ENCODE measurements around the gene SAP30BP. TPM values are rescaled to one million over a fixed set of nuclear protein-coding genes. Genes with fewer than 3 reads are reported as not detected.

SAP30BP gene
- total RNA-seq, 2 experiments from 2014 or later, result 81.4 to 92.7 TPM

DNA sequence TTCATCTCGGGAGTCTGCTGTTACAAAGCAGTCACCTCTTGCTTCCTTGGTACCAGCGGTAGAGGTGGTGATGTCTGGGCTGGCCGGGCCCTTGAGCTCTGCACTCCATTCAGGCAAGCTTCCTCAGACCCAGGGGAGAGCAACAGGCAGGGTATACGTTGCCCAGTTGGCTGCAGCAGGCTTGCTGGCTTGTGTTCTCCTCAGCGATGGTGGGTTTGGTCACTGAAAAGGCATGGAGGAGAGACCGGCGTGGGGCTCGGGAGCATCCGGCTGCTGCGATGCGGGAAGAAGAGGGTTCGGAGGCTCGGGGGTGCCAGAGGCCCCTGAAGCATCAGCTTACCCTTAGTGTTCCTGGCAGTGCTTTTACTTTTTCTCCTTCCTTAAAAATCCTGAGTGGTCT lies 25.8 kb downstream of the SAP30BP start:
- H3K9me3 Mint-ChIP-seq, result no peaks in the 10 kb centered on the region
- intact Hi-C loops (cut with micrococcal nuclease), result no loop called here
- H3K27me3 Mint-ChIP-seq, result no peaks in the 10 kb centered on the region
- no peak for DNase-seq
- peaks cover 22% of the 10 kb centered on the region for H3K36me3 Mint-ChIP-seq
- peaks cover 41% of the 10 kb centered on the region for H3K4me1 Mint-ChIP-seq (ENCODE audit: low read depth)
- CTCF ChIA-PET, result interaction anchor here (1.2 to 2.4 kb wide), 2 partner anchors 55 to 60 kb away, joined by 4 to 9 read pairs; partner anchors contain the start of gene SMIM5
- H3K4me3 Mint-ChIP-seq, result no peak overlapping the region
- no peak overlapping the region for H3K27ac Mint-ChIP-seq
- POLR2A ChIA-PET, result no interaction called here

DNA sequence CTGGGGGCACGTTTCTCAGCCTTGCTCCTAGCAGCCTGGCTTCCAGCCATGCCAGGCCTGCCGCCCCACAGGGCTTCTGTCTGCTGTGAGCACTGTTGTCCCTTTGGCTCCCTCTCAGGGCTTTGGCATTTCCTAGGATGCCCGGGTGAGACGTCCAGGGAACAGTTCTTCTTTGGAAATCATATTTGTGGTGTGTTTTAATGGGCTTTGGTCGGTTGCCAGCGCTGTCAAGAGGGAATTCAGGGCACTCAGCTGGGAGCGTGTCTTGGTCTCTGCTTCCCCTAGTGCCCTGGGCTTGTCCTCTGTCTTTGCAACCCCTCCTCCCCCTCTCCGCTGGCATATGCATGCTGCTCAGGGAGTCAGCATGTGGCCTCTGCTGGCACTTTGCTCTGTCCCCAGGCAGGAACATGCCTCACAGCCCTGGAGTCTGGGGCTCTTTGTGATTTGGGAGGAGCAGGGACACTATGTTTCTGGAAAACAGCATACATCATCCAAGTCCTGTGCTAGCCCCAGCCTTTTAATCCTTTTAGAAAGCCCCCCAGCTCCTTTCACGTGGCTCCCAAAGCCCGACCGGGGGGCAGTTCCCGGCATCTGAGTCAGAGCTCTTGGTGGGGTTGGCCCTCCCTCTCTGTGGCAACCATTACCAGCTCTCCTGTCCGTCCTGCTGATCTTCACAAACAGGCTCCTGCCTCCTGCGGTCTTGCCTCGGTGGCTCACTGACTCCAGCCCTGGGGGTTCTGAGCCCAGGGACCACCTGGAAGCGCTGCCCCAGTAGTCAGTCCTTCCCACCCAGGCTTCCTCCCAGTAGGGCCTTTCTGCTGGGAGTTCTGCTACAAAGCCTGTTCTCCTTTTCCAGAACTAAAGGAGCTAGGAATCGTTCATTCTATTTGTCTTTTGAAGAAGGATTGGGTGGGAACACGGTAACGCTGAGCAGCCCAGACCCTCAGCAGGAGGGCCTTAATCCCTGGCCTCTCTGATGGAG lies 26.7 kb downstream of the SAP30BP start:
- Mint-ChIP-seq H3K4me1 (ENCODE audit: low read depth) (peaks cover 33% of the 10 kb centered on the region), H3K9me3 (no peaks in the 10 kb centered on the region), H3K4me3 (no peak overlapping the region), H3K36me3 (peaks cover 21% of the 10 kb centered on the region), H3K27ac (no peak overlapping the region), H3K27me3 (no peaks in the 10 kb centered on the region)
- CTCF ChIA-PET, result interaction anchor here (0.7 to 2.4 kb wide), 2 partner anchors 54 to 56 kb away, joined by 3 to 9 read pairs; no protein-coding TSS in a partner anchor
- POLR2A ChIA-PET, result no interaction called here
- DNase-seq, result no peak
- intact Hi-C loops (cut with micrococcal nuclease), result no loop called here

DNA sequence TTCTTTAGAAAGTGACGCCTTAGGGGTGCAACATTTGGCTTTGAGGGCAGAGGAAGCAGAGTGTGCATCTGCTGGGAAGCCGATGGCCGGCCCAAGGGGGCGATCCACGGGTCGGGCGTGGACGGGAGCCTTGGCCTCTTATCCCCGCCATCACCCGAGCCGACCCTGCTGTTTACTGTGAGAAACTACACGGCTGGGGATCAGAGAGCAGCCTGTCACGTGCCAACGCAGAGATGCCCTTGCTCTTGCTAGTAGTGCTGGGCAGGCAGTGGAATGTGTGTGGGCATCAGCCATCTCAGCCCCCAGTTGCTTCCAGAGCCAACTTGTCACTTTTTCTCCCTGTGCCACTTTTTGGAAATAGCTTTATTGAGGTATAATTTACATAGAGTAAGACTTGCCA lies 27.4 kb downstream of the SAP30BP start:
- no peak overlapping the region for H3K27ac Mint-ChIP-seq
- H3K27me3 Mint-ChIP-seq, result no peaks in the 10 kb centered on the region
- intact Hi-C loops (cut with micrococcal nuclease), result no loop called here
- DNase-seq, result no peak
- peaks cover 23% of the 10 kb centered on the region for H3K36me3 Mint-ChIP-seq
- POLR2A ChIA-PET, result no interaction called here
- H3K4me1 Mint-ChIP-seq (ENCODE audit: low read depth), result peaks cover 25% of the 10 kb centered on the region
- CTCF ChIA-PET, result interaction anchor here (0.7 to 2.4 kb wide), 2 partner anchors 54 to 55 kb away, joined by 3 to 9 read pairs; no protein-coding TSS in a partner anchor
- no peaks in the 10 kb centered on the region for H3K9me3 Mint-ChIP-seq
- no peak overlapping the region for H3K4me3 Mint-ChIP-seq

DNA sequence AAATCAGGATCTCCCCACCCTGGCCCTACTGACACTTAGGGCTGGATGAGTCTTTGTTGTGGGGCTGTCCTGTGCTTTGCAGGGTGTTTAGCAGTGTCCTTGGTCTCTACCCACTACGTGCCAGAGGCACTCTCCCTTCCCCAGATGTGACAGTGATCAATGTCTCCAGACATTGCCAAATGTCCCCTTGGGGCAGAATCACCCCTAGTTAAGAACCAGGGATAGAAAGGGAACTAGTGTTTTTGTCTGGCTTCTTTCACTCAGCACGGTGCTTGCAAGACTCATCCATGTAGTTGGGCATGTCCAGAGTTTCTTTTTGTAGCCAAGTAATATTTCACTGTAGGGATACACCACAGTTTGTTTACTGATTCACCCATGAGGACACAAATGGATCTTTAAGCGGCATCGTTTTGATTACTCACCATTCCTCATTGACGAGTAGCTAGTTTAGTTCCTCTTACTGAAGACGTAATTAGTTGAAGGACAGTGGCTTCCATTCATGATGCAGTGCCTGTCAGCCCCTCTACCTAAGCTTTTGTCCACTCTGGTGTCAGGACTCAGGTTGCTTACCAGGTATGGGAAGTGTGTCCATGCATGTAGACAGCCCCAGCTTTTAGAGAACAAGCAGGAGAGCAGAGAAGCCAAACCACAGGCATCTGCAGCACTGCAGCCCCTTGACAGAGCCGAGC lies 28.1 kb downstream of the SAP30BP start:
- no peak overlapping the region for H3K4me3 Mint-ChIP-seq
- ChIA-PET CTCF (interaction anchor here (2.4 kb wide), 1 partner anchor 53 kb away, joined by 9 read pairs; no protein-coding TSS in a partner anchor), POLR2A (no interaction called here)
- H3K27me3 Mint-ChIP-seq, result no peaks in the 10 kb centered on the region
- no peak for DNase-seq
- H3K9me3 Mint-ChIP-seq, result no peaks in the 10 kb centered on the region
- intact Hi-C loops (cut with micrococcal nuclease), result no loop called here
- H3K36me3 Mint-ChIP-seq, result peaks cover 28% of the 10 kb centered on the region
- no peak overlapping the region for H3K27ac Mint-ChIP-seq
- H3K4me1 Mint-ChIP-seq (ENCODE audit: low read depth), result peaks cover 19% of the 10 kb centered on the region

DNA sequence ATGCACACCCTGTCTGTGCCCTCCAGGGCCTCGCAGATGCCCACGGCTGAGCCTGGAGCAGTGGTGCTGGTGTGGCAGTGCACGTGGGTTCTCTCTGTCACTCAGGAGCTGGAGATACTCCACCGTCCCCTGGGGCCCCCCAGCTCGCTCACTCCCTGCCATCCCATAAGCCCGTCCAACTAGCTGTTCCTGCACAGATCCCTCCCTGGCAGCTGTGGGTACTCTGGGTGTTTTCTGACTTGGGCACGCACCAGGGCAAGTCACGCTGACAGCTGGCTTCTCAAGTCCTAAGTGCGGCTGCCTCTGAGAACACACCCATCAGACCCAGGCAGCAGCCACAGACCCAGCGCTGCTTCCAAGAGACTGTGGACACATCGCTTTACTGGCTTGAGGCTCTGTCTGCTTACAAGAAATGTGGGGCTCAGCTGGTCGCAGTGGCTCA lies 28.7 kb downstream of the SAP30BP start:
- CTCF ChIA-PET, result no interaction called here
- no peak overlapping the region for H3K27ac Mint-ChIP-seq
- H3K36me3 Mint-ChIP-seq, result peaks cover 32% of the 10 kb centered on the region
- H3K4me3 Mint-ChIP-seq, result no peak overlapping the region
- POLR2A ChIA-PET, result no interaction called here
- peaks cover 14% of the 10 kb centered on the region for H3K4me1 Mint-ChIP-seq (ENCODE audit: low read depth)
- intact Hi-C loops (cut with micrococcal nuclease), result no loop called here
- no peak for DNase-seq
- no peaks in the 10 kb centered on the region for H3K9me3 Mint-ChIP-seq
- no peaks in the 10 kb centered on the region for H3K27me3 Mint-ChIP-seq

DNA sequence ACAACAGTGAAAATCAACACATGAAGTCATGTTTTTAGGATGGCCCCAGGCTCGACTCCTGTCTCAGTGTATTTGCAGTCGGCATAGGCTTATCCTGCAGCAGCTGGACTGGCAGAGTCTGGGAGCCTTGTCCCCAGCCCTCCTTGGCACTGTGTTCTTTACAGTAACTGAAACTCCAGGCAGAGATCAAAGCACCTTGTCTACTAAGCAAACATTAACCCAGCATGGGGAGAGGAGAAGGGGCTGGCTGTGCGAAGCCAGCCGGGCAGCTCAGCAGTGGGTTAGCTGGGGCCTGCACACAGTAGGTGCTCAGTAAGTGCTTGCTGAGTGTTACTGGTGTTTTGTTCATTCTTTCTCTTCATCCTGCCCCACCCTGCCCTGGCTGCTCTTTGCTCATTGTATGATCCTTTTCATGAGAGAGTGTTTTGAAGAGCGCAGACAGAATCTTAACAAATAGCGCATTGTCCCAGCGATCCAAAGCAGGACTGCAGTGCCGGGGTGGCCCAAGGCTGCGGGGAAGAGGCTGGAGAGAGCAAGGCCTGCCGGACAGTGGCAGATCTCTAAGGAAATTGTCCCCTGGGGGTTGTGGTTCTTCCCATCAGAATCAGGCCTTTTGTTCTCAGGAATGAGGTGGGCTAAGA lies 30.6 kb downstream of the SAP30BP start:
- Mint-ChIP-seq H3K27me3 (no peaks in the 10 kb centered on the region), H3K4me3 (no peak overlapping the region), H3K36me3 (peaks cover 34% of the 10 kb centered on the region), H3K4me1 (ENCODE audit: low read depth) (no peaks in the 10 kb centered on the region), H3K27ac (no peak overlapping the region), H3K9me3 (no peaks in the 10 kb centered on the region)
- ChIA-PET CTCF (interaction anchor here (1.5 kb wide), 1 partner anchor 51 kb away, joined by 6 read pairs; no protein-coding TSS in a partner anchor), POLR2A (no interaction called here)
- intact Hi-C loops (cut with micrococcal nuclease), result no loop called here
- DNase-seq, result no peak

DNA sequence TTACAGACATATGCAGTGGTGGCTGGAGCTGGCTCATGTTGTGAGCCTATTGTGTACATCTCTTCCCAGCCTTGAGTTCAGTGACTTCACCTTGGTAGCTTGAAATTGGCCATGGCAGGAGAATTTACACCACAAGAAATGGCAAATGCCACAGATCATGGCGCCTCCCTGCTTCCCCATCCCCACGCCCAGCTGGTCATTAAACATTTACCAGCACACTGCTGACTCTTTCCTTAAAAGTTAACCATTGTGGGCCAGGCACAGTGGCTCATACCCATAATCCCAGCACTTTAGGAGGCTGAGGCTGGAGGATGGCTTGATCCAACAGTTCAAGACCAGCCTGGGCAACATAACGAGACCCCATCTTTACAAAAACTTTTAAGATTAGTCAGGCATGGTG lies 31.5 kb downstream of the SAP30BP start:
- DNase-seq, result no peak
- H3K36me3 Mint-ChIP-seq, result peaks cover 34% of the 10 kb centered on the region
- no peak overlapping the region for H3K27ac Mint-ChIP-seq
- POLR2A ChIA-PET, result no interaction called here
- H3K27me3 Mint-ChIP-seq, result no peaks in the 10 kb centered on the region
- CTCF ChIA-PET, result interaction anchor here (1.0 to 1.5 kb wide), 3 partner anchors 50 to 66 kb away, joined by 5 to 6 read pairs (median 6); partner anchors contain the start of gene SMIM5
- H3K9me3 Mint-ChIP-seq, result no peaks in the 10 kb centered on the region
- H3K4me1 Mint-ChIP-seq (ENCODE audit: low read depth), result no peaks in the 10 kb centered on the region
- intact Hi-C loops (cut with micrococcal nuclease), result no loop called here
- H3K4me3 Mint-ChIP-seq, result no peak overlapping the region

DNA sequence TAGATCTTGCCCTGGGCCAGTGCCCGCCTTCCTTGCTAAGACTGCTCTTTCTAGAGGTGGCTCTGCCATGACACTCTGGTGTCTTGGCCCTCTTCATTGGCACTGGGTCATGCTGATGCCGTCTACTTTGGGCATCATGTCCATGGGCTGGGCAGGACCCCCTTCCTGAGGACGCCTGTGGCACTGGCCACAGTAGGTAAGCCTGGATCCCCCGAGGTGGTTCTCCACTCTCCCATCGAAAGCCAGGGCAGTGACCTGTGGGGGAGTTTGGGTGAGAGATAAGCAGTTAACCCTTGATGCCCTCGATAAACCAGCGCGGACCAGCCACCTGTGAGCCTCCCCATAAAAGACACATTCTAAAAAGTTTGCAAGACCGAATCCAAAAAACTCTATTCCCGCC lies 34.1 kb downstream of the SAP30BP start:
- Mint-ChIP-seq H3K36me3 (peaks cover 42% of the 10 kb centered on the region), H3K4me3 (no peak overlapping the region), H3K27ac (no peak overlapping the region), H3K4me1 (ENCODE audit: low read depth) (no peaks in the 10 kb centered on the region), H3K9me3 (no peaks in the 10 kb centered on the region), H3K27me3 (no peaks in the 10 kb centered on the region)
- ChIA-PET CTCF (no interaction called here), POLR2A (no interaction called here)
- intact Hi-C loops (cut with micrococcal nuclease), result no loop called here
- no peak for DNase-seq

DNA sequence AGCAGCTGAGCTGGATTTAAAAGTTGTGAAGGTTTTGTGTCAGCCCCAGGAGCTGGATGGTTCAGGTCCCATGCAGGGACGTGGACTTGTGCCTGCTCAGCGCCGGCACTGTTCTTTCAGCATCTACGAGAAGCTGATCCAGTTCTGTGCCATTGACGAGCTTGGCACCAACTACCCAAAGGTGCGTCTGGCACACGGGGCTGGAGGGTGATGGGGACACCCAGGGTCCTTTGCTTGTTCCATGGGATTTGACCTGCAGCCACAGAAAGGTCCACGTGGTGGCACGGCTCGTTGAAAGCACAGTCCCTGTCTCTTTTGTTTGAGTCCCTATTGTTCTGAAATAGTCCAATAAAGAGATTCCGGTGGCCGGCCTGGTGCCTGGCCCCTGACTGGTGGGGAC lies 36.1 kb downstream of the SAP30BP start:
- no peak for DNase-seq
- ChIA-PET CTCF (interaction anchor here (1.9 kb wide), 1 partner anchor 46 kb away, joined by 8 read pairs; no protein-coding TSS in a partner anchor), POLR2A (no interaction called here)
- no peaks in the 10 kb centered on the region for H3K9me3 Mint-ChIP-seq
- no peak overlapping the region for H3K27ac Mint-ChIP-seq
- no peaks in the 10 kb centered on the region for H3K4me1 Mint-ChIP-seq (ENCODE audit: low read depth)
- intact Hi-C loops (cut with micrococcal nuclease), result no loop called here
- peaks cover 51% of the 10 kb centered on the region for H3K36me3 Mint-ChIP-seq
- no peaks in the 10 kb centered on the region for H3K27me3 Mint-ChIP-seq
- H3K4me3 Mint-ChIP-seq, result no peak overlapping the region

DNA sequence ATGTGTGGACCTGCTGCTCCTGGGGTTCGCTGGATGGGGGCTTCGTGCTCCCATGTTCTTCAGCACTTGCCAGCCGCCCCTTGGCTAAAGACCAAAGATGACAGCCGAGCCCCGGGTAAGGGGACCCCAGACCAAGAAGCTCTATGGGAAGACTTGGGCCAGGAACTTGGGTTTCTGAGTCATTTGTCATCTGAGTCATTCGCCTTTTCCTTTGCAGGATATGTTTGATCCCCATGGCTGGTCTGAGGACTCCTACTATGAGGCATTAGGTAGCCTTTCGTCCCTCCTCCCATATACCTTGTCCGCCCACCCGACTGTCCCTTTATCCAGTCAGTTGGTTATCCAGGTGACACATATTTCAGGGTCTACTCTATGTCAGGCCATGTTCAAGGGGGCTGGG lies 36.5 kb downstream of the SAP30BP start:
- Mint-ChIP-seq H3K27me3 (no peaks in the 10 kb centered on the region), H3K36me3 (peaks cover 52% of the 10 kb centered on the region), H3K9me3 (no peaks in the 10 kb centered on the region), H3K4me3 (no peak overlapping the region), H3K27ac (no peak overlapping the region), H3K4me1 (ENCODE audit: low read depth) (no peaks in the 10 kb centered on the region)
- ChIA-PET CTCF (interaction anchor here (1.9 kb wide), 1 partner anchor 46 kb away, joined by 8 read pairs; no protein-coding TSS in a partner anchor), POLR2A (no interaction called here)
- intact Hi-C loops (cut with micrococcal nuclease), result no loop called here
- DNase-seq, result no peak

DNA sequence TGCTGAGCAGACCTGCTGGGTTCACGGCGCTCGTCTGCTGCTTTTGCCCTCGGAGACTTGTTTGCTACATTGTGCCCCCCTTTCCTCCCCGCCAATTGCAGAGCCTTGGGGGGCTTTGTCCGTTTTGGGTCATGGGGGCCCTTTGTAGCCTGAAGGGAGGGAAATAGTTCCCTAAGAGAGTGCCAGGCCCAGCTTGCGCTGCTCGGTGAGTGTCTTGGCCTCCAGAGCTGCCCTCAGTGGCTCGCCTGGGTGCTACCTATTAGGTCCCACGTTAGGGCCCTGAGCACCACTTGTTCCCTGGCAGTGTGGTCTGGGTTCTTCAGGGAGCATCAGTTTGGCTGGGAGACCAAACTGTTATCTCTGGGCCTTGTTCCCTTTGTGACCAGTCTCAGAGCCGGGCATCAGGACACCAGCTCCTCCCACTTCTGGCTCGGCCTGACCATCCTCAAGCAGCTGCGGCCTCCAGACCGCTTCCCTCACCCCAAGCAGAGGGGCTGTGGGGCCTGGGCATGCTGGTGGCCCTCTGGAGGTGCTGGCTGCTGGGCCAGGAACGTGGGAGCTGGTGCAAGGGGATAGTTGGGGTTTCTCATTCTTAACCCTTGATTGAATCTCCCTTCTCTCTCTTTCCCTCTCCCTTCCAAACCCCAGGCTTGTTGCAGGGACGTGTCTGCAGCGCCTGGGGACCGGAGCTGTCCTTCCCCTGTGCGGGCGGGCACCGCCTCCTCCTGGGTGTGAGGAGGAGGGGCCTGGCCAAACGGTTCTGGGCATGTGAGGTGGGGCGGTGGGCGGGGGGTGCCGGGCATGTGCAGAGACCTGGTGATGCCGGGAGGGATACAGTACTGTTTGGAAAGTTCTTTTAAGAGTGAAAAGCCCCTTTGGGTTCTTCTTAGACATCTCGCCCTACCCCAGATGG lies 38.1 kb downstream of the SAP30BP start:
- H3K4me1 Mint-ChIP-seq (ENCODE audit: low read depth), result no peaks in the 10 kb centered on the region
- ChIA-PET POLR2A (no interaction called here), CTCF (no interaction called here)
- no peaks in the 10 kb centered on the region for H3K27me3 Mint-ChIP-seq
- no peak overlapping the region for H3K4me3 Mint-ChIP-seq
- H3K36me3 Mint-ChIP-seq, result peaks cover 46% of the 10 kb centered on the region
- intact Hi-C loops (cut with micrococcal nuclease), result no loop called here
- H3K27ac Mint-ChIP-seq, result no peak overlapping the region
- H3K9me3 Mint-ChIP-seq, result no peaks in the 10 kb centered on the region
- no peak for DNase-seq

All from activated CD4-positive, alpha-beta memory T cell treated with anti-CD3 and anti-CD28 coated beads for 36 hours (primary cell).